ENCODE data around the gene SEZ6L. TPM values are rescaled to one million over a fixed set of nuclear protein-coding genes. Genes with fewer than 3 reads are reported as not detected.

SEZ6L gene
- total RNA-seq, 4 donors from 2014 or later: under 0.01 TPM; not detected in 3

DNA sequence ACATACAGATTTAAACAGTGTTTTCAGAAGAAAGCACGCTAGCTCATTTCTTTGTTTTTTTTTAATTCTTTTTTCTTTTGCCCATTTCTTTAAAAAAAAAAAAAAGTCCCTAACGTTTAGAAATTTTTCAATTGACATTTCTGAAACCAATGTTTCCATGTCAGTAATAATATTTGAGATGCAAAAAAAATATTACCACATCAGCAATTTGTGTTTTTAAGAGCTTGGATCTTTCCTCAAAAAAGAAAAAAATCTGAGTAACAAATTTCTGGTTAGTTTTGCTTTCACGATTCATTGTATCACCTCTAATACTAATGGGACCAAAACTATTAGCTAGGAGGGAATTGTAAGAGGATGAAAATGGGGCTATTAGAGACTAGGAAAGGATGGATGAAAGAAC, 219.9 kb downstream of the SEZ6L start:
- no peak overlapping the region for H3K4me3 ChIP-seq
- no peak for DNase-seq
- no peaks in the 10 kb centered on the region for H3K9me3 ChIP-seq
- no peaks in the 10 kb centered on the region for H3K36me3 ChIP-seq
- intact Hi-C loops (cut with DNase I): no loop called here
- H3K4me1 ChIP-seq: no peaks in the 10 kb centered on the region
- H3K27ac ChIP-seq: no peak overlapping the region
- WGBS, 2 donors: 77 to 78% methylated on average over 3 of the region's 3 CpGs
- H3K27me3 ChIP-seq: peaks cover 0 to 59% (median 0%) of the 10 kb centered on the region in 4 donors
- TF ChIP-seq POLR2A (IDR thresholded peaks at IDR 0.05): no peak
- TF ChIP-seq, protein P1, sequence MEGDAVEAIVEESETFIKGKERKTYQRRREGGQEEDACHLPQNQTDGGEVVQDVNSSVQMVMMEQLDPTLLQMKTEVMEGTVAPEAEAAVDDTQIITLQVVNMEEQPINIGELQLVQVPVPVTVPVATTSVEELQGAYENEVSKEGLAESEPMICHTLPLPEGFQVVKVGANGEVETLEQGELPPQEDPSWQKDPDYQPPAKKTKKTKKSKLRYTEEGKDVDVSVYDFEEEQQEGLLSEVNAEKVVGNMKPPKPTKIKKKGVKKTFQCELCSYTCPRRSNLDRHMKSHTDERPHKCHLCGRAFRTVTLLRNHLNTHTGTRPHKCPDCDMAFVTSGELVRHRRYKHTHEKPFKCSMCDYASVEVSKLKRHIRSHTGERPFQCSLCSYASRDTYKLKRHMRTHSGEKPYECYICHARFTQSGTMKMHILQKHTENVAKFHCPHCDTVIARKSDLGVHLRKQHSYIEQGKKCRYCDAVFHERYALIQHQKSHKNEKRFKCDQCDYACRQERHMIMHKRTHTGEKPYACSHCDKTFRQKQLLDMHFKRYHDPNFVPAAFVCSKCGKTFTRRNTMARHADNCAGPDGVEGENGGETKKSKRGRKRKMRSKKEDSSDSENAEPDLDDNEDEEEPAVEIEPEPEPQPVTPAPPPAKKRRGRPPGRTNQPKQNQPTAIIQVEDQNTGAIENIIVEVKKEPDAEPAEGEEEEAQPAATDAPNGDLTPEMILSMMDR (IDR thresholded peaks at IDR 0.05): no peak

DNA sequence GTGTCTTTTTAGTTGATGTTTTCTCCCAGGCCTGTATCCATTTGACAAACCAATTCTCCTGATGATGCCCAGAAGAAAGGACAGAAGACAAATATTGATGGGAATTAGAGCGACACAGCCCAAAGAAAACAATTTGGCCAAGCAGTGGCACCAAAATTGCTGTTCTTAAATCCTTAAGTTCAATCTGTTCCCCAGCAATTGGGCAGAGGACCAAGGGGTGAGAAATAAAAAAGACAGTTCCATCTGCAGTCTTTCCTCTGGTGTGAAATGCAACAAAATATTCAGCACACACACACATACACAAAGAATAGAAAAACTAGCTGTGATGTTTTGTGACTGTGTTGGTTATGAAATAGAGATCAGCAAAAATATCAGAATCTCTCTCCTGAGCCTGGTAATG, 221.8 kb downstream of the SEZ6L start:
- H3K27me3 ChIP-seq: peaks cover 0 to 53% (median 0%) of the 10 kb centered on the region in 4 donors
- no peaks in the 10 kb centered on the region for H3K9me3 ChIP-seq
- 72 to 87% methylated on average over 1 of the region's 1 CpG for WGBS, 2 donors
- DNase-seq: no peak
- H3K4me3 ChIP-seq: no peak overlapping the region
- no peaks in the 10 kb centered on the region for H3K36me3 ChIP-seq
- intact Hi-C loops (cut with DNase I): loop anchor here (10.0 kb wide), 1 partner anchor 74 kb away; no protein-coding TSS in a partner anchor
- TF ChIP-seq, protein P1 (IDR thresholded peaks at IDR 0.05): no peak
- no peak for TF ChIP-seq POLR2A (IDR thresholded peaks at IDR 0.05)
- H3K4me1 ChIP-seq: no peaks in the 10 kb centered on the region
- H3K27ac ChIP-seq: no peak overlapping the region

GRCh38 chr22:26391623-26392022, 222.4 kb downstream of the SEZ6L start:
- H3K27me3 ChIP-seq: peaks cover 0 to 52% (median 0%) of the 10 kb centered on the region in 4 donors
- intact Hi-C loops (cut with DNase I): loop anchor here (10.0 kb wide), 1 partner anchor 73 kb away; no protein-coding TSS in a partner anchor
- H3K27ac ChIP-seq: no peak overlapping the region
- H3K36me3 ChIP-seq: no peaks in the 10 kb centered on the region
- no peaks in the 10 kb centered on the region for H3K4me1 ChIP-seq
- no peaks in the 10 kb centered on the region for H3K9me3 ChIP-seq
- no peak for DNase-seq
- H3K4me3 ChIP-seq: no peak overlapping the region
- TF ChIP-seq POLR2A (IDR thresholded peaks at IDR 0.05): no peak
- TF ChIP-seq, protein P1 (IDR thresholded peaks at IDR 0.05): no peak
- 68% methylated on average over 2 of the region's 2 CpGs for WGBS, 2 donors

DNA sequence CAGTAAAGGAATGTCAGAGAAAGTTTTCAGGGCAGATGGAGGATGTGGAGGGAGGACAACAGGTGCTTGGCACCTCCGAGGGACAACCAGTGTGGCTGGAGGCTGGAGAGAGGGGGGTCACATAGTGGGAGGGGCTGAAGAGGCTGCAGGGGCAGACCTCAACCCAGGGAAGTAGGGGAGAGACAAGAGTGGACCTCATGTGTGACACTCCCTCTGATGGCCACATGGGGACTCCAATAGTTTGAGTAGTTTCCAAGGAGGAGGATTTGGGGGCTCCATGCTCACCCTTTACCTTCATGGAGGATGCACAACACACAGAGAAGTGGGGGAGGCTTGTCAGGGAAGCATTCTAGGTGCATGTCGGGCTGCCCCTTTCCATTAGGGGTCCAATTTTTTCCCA, 224.7 kb downstream of the SEZ6L start:
- intact Hi-C loops (cut with DNase I): loop anchor here (10.0 kb wide), 1 partner anchor 71 kb away; no protein-coding TSS in a partner anchor
- H3K36me3 ChIP-seq: no peaks in the 10 kb centered on the region
- TF ChIP-seq, protein P1 (IDR thresholded peaks at IDR 0.05): peak in 1 of 6 experiments; percentile 4
- no peak for TF ChIP-seq POLR2A (IDR thresholded peaks at IDR 0.05)
- no peaks in the 10 kb centered on the region for H3K4me1 ChIP-seq
- no peak overlapping the region for H3K4me3 ChIP-seq
- H3K9me3 ChIP-seq: no peaks in the 10 kb centered on the region
- no peak overlapping the region for H3K27ac ChIP-seq
- WGBS, 2 donors: 56 to 64% methylated on average over 2 of the region's 2 CpGs
- no peak for DNase-seq
- H3K27me3 ChIP-seq: peaks cover 0 to 43% (median 0%) of the 10 kb centered on the region in 4 donors

- Histone ChIP-seq H3K27ac (no peak overlapping the region), H3K27me3 (peaks cover 0 to 37% (median 0%) of the 10 kb centered on the region in 4 donors), H3K9me3 (no peaks in the 10 kb centered on the region), H3K36me3 (no peaks in the 10 kb centered on the region), H3K4me3 (no peak overlapping the region), H3K4me1 (no peaks in the 10 kb centered on the region)
- intact Hi-C loops (cut with DNase I): loop anchor here (10.0 kb wide), 1 partner anchor 70 kb away; no protein-coding TSS in a partner anchor
- no peak for DNase-seq
- no peak for TF ChIP-seq POLR2A (IDR thresholded peaks at IDR 0.05)
- TF ChIP-seq, protein P1 (IDR thresholded peaks at IDR 0.05): no peak
- WGBS, 2 donors: 12 to 15% methylated on average over 1 of the region's 1 CpG
These were observed 225.5 kb downstream of the SEZ6L start for GRCh38 chr22:26394777-26395176.
